Posterior vena cava (tissue), 2 donors: ENCODE data around the gene RNF225. TPM values are rescaled to one million over a fixed set of nuclear protein-coding genes. Genes with fewer than 3 reads are reported as not detected.
"Not testable (repeated sequence)": the region's sequence is repeated elsewhere in the genome, so short reads cannot be mapped to it uniquely, and the experiment has no call there.

ENCODE experiments used
- DNase-seq: peaks from one replicate; pipeline ENCODE4 v3.0.0-alpha.2; 2020; ENCODE audit warnings: low spot score
- intact Hi-C, 2 donors: fragments of 100-400 bp; cut with DNase I; formaldehyde crosslinking; loops; one replicate each; pipeline versions ENCODE4 v1.14.1 to v1.14.2; 2022 to 2023
- total RNA-seq, 2 donors: library from RNA; stranded (reverse); fragmentation: NEBNext Ultra II Directional; extraction: Animal tissue kit (Norgen Biotek cat#: 25700); gene quantifications; one replicate each; pipeline ENCODE4 v1.2.1, GENCODE V29; 2021
- donor health status: DM: yes; HTN: yes; CAD: no.
- donor health status: DM: yes; HTN: yes; CAD: no.

The RNF225 gene
- total RNA-seq, 2 donors from 2014 or later: not detected

DNA sequence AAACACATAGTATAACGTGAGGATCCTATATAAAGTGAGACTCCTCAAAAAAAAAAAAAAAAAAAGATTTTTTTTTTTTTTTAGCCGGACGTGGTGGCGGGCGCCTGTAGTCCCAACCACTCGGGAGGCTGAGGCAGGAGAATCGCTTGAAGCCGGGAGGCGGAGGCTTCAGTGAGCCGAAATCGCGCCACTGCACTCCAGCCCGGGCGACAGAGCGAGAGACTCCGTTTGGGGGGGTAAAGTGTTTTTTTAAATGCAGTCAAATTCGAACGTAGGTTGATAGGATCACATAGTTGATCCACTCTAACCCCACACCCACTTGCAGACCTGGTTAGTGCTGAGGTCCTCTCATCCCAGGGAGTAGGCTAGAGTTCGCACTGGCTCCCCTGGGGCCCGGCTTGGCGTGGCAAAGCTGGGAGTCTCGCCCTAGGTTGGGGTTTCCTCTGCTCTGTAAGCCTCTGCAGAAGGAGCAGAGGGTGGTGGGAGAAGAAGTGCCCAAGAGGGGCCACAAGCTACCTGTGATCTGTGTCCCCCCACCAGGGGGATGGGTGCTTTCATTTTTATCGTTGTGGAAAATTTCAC, 6.5 kb downstream of the RNF225 start:
- no peak for DNase-seq
- intact Hi-C loops: no loop called here

DNA sequence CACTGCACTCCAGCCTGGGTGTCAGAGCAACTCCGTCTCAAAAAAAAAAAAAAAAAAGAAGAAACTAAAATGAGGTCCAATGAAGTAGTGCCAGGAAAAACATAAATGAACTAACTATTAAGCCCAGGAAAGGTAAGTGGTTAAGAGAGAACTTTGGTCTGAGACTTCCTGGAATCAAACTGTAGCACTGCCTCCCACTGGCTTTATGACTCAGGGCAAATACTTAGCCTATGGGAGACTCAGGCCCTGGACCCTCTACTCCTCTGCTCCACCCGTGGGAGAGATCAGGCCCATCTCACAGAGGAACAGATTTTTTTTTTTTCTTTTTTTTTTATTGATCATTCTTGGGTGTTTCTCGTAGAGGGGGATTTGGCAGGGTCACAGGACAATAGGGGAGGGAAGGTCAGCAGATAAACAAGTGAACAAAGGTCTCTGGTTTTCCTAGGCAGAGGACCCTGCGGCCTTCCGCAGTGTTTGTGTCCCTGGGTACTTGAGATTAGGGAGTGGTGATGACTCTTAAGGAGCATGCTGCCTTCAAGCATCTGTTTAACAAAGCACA, 8.5 kb downstream of the RNF225 start:
- intact Hi-C loops: not testable (repeated sequence)
- peak; percentile 11 for DNase-seq

DNA sequence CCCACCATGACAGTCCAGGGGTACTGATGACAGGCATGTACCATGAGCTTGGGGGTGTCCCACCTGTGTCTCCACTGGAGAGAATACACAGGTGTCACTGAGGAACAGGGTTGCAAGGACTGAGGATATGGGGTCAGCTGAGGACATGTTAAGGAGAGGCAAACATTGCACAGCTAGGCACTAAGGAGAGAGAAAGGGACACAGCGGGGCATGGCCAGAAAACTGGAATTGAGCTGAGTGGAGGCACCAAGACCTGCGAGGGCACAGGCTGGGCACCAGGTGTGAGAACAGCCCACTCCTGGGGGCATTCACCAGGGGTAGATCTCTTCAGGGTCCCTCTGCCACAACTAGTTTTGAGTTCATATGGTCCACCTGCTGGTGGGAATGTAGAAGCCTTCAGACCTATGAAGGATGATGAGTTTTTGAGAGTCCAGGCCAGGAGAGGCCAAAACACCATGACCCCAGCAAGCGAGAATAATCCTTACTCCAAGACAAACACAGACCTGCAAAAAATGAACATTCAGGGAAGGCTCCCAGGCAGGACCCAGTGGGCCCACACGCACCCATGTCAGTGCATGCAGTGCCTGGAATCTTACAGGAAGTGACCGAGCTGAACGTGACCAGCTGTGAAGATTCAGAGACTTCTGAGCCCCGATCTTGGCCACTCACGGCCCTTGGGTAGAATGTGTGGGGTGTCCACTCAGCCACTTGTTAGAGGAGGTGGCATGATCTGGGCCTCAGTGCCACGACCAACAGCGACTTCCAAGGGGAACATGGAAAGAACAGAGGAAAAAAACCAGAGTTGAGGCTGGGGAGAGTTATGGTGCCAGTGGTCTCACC, 11.6 kb downstream of the RNF225 start:
- intact Hi-C loops: no loop called here
- peak; percentile 54 for DNase-seq

DNA sequence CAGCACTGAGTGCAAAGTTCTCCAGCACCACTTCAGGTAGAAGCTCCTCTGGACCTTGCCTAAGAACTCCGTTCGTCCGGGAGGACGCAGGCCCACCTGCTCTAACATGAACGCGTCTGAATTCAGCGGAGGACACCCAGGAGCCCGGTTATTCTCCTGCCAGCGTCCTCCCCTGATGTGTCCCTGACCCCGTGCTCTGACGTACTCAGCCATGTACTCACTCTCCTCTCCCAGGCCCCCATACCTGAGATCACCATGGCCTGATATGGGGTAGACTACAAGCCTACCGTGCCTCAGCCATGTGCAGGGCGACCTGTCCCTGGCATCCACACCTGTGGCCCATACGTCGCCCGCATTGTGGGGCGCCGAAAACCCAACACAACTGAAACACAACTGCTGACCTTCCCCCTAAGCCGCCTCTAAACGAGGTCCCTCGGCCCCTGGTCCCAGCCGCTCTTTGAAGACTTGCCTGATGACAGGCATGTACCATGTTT, 12.2 kb downstream of the RNF225 start:
- intact Hi-C loops: no loop called here
- DNase-seq: peak; percentile 78

DNA sequence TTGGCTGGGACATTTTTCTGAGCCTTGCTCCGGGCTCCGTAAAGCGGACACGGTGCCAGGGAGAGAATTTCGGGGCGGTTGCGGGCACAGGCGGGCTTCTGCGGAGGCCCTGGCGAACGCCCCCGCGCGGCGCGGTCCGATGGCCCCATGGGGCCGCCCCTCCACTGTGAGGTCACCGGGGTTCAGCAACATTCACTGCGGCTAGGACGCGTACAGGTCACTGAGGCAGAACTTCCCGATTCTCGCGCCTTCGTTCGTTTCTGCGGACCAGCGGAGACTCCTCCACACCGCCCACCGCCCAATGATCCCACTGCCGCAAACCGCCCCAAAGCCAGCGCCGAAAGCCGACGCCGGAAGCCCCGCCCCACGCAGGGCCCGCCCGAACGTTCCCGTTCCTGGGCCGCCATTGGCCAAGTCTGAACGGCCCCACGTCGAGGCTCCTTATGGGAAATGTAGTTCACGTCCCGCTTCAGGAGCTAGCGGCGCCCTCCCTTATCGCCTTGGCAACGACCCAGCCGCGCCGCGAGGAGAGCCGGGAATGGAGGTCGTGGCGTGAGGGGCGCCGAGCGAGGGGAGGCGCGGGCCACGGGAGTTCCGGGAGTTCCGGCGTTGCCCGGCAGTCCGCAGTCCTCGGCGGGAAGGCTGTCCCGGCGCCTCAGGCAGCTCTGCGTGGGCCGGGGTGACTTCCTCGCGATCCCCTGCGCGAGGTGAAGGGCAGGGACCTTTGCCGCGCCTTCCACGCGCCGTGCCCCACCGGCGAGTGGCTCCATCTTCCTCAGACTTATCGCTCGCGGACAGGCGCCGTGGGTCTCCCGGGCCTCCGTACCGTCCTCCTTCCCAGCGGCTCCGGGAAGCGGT, 12.9 kb downstream of the RNF225 start, which contains the start of gene ZNF584:
ZNF584 (plus strand) TSS at position 498 of the 858 bp plus-strand sequence. CDS start 499 bp downstream, outside the sequence.
- intact Hi-C loops: no loop called here
- peak; percentile 98 for DNase-seq

DNA sequence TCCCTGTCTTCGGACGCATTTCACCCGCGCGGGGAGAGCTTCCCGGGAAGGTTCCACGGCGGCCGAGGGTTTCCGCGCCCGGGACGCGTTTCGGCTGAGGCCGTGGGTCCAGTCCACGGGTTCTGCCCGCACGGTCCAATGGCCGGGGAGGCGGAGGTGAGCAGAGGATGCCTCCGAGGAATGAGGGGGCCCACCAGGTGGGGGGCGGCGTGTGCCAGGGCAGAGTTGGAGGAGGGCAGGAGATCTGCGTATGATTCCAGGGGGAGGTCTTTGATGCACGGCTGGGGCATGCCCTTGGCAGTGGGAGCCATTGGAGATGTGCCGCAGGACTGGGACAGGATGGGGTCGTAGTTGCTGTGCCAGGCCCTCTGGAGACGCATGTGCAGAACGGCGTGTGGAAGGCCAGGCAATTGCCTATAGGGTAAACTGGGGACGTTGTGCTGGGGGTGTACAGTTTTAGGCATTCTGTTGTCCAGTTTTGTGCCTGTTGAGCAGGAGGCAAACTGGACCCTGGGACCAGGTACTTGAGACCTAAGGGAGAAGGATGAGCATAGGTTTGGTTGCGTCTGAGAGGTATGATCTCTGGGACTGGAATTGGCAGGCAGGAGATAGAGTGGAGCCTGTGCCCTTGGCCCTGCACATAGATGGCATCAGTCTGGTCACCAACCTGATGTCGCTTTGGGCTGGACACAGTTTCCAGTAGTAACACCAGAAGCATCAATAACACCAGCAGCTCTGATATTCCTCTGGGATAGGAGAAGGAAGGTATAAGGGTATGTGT, 13.7 kb downstream of the RNF225 start:
- peak; percentile 73 for DNase-seq
- intact Hi-C loops: no loop called here

DNA sequence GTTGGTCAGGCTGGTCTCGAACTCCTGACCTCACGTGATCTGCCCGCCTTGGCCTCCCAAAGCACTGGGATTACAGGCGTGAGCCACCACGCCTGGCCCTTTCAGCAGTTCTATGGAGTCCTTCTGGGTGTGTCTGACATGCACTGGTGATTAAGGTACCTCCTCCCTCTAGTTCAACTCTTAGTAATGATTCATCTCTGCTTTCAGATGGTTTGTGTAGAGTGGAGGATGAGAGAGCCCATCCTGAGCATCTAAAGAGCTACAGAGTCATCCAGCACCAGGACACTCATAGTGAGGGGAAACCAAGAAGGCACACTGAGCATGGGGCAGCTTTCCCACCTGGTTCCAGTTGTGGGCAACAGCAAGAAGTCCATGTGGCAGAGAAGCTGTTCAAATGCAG, 21.1 kb downstream of the RNF225 start:
- intact Hi-C loops: no loop called here
- DNase-seq: no peak

DNA sequence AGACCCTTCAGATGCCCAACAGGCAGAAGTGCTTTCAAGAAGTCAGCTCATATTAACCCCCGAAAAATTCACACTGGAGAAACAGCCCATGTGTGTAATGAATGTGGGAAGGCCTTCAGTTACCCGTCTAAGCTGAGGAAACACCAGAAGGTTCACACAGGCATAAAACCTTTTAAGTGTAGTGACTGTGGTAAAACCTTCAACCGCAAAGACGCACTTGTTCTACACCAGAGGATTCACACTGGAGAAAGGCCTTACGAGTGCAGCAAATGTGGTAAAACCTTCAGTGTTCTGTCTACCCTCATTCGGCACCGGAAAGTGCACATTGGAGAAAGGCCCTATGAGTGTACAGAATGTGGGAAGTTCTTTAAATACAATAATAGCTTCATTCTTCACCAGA, 21.6 kb downstream of the RNF225 start:
- no peak for DNase-seq
- intact Hi-C loops: no loop called here

DNA sequence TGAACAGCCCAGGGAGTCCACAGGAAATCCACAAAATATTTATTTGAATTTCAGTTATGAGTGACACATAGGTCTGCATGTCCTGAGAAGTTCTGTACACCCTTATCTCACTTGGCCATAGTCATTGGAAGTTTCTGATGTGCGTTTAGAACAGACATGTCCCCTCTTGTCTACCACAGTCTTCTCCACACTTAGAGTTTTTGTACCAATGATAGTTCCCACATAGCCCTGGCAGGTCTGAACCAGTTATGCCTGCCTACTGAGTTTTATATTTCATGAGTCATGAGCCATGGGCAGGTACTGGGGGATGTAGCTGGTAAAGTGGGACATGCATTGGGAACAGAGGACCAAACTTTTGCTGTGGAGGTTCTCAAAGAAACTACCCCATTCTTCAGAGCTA, 33.2 kb downstream of the RNF225 start:
- no peak for DNase-seq
- intact Hi-C loops: no loop called here

DNA sequence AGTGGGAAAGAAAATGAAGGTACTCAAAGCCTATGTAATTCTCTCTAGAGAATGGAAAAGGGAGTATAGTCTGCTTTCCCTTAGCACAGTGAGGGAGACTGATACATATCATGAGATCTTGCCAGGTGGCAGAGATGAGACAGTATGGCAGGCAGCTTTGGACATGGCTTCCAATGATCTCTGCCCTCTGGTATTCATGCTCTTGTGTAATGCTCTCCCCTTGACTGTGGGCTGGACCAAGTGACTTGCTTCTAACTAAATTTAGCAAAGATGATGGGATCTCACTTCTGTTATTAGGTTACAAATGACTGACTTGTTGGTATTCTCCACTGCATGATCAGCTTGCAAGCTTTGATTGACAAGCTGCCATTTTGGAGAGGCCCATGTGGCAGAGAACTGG, 34.3 kb downstream of the RNF225 start:
- intact Hi-C loops: no loop called here

DNA sequence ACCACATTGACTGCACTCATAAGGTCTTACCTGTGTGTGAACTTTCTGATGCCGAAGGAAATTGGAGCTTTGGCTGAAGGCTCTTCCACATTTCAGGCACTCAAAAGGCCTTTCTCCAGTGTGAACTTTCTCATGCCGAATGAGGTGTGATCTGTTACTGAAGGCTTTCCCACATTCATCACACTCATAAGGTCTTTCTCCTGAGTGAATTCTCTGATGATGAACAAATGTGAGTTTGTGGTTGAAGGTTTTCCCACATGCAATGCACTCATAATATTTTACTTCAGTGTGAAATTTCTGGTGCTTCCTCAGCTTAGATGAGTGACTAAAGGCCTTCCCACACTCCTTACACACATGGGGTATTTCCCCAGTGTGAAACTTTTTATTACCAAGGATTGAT, 38.8 kb downstream of the RNF225 start:
- intact Hi-C loops: no loop called here
- DNase-seq: no peak

More for the DNA sequence above, 34.3 kb downstream of the RNF225 start:
- DNase-seq: no peak

DNA sequence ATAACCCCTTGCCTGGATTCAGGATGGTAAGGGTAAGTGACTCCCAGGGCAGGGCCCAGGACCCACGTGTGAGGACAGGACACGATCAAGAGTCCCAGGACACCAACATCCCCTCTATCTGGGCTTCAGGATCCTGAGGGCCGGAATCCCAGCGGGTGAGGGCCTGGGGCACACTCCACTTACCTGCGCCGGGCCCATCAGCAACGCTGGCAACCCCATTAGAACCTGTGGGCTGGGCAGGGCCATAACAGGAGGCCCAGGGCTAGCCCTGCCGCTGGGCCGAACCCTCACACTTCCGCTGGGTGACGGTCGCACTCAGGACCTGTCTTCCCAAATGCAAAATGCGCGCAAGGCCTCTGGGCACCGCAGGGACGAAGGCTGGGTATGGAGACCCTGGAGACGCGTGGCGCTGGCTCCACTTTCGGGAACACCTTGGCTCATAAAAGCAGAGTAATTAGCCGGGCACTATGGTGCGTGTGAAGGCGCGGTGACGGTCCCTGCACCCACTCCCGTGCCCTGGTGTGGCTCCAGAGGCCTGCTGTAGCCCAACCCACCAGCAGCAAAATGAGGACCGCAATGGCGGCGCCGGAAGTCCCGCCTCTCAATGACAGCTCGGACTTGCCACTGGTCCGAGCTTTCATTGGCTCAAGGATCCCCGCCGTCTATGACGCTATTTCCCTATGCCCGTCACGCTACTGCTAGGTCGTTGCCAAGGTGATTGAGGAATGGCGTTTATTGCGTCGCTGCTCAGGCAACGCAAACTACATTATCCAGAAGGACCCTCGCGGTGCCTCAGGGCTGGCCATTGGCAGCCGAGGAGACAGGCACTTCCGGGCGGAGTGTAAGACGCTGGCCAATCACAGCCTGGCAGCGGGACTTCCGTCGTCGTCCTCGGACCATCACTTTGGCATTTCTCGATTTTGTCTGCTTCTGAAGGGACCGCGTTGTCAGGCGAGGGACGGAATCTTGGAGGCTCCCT, 44.4 kb downstream of the RNF225 start, which contains the start of gene ZNF132:
ZNF132 (minus strand) TSS at position 578 of the 979 bp plus-strand sequence; CDS start at position 246, 332 bp downstream.
- intact Hi-C loops: no loop called here

DNA sequence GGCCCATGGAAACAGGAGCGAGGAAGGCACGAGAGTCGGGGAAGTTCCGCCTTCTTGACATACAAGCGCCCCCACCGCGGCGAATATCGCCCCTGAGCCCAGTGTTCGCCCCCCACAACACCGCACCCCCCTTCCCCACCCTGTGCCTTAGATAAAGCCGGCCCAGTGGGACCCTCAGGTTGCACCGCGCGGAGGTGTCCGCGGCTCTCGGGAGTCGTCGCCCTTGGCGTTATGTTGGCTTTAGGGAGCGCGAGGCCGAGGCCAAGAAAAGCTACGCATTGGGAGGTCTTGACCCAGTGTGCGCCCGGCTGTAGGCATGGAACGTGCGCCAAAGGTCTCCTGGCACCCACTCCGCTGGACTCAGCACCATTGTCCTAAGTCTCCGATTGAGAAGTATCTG, 45.1 kb downstream of the RNF225 start:
- no peak for DNase-seq
- intact Hi-C loops: no loop called here

More for the DNA sequence above, 44.4 kb downstream of the RNF225 start, which contains the start of gene ZNF132:
- DNase-seq: peak; percentile 99

DNA sequence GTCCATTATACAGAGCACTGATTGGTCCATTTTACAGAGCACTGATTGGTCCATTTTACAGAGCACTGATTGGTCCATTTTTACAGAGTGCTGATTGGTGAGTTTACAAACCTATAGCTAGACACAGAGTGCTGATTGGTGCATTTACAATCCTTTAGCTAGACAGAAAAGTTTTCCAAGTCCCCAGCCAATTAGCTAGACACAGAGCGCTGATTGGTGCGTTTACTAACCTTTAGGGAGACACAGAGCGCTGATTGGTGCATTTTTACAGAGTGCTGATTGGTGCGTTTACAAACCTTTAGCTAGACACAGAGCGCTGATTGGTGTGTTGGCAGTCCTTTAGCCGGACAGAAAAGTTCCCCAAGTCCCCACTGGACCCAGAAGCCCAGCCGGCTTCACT, 47.5 kb downstream of the RNF225 start:
- DNase-seq, intact Hi-C loops: not testable (repeated sequence)
